ENCODE measurements around the gene OR56B1. TPM values are rescaled to one million over a fixed set of nuclear protein-coding genes. Genes with fewer than 3 reads are reported as not detected.

OR56B1 gene
- total RNA-seq, 2 donors from 2014 or later = not detected

- DNase-seq = no peak
- intact Hi-C loops (cut with DNase I, micrococcal nuclease) = no loop called here
- ATAC-seq = no peak
Measured at GRCh38 chr11:5719703-5720495, 16.3 kb upstream of the OR56B1 start.

DNA sequence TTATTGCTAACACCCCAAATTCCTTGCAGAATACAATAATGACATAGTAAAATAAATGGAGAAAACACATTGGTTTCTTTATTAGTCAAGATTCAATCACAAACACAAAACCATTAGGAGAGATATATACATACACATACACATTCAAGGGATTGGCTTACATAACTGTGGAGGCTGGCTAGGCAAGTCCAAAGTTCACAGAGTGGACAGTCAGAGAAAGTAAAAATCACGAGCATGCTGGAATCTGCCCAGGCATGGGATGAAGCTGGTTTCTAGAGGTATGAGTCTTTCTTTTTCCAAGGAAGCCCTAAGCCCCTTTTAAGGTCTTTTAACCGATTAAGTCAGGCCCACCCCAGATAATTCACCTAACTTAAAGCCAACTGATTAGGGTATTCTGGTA is 13.6 kb upstream of the OR56B1 start:
- DNase-seq (no peak), ATAC-seq (no peak)
- intact Hi-C loops (cut with DNase I, micrococcal nuclease) = no loop called here

DNA sequence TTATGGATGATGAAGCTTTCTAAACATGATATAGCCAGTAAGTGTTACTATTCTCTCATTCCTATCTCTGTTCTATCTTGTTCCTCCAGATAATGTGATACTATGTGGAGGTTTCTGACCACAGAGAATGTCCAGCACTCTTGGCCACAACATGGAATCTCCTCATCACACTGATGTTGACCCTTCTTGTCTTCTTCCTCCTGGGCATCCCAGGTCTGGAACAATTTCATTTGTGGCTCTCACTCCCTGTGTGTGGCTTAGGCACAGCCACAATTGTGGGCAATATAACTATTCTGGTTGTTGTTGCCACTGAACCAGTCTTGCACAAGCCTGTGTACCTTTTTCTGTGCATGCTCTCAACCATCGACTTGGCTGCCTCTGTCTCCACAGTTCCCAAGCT is 9.9 kb upstream of the OR56B1 start:
- intact Hi-C loops (cut with DNase I, micrococcal nuclease) = no loop called here
- ATAC-seq = no peak

GRCh38 chr11:5727691-5728090 is 8.6 kb upstream of the OR56B1 start:
- intact Hi-C loops (cut with DNase I, micrococcal nuclease) = no loop called here
- ATAC-seq = no peak
- DNase-seq = no peak

More for the DNA sequence above, 9.9 kb upstream of the OR56B1 start:
- DNase-seq = no peak

- ATAC-seq (no peak), DNase-seq (no peak)
- intact Hi-C loops (cut with DNase I, micrococcal nuclease) = no loop called here
Measured at GRCh38 chr11:5737091-5737490, 843 bp downstream of the OR56B1 start.

- intact Hi-C loops (cut with DNase I, micrococcal nuclease) = no loop called here
- ATAC-seq (no peak), DNase-seq (no peak)
Measured at GRCh38 chr11:5737670-5738392, 1.6 kb downstream of the OR56B1 start.

DNA sequence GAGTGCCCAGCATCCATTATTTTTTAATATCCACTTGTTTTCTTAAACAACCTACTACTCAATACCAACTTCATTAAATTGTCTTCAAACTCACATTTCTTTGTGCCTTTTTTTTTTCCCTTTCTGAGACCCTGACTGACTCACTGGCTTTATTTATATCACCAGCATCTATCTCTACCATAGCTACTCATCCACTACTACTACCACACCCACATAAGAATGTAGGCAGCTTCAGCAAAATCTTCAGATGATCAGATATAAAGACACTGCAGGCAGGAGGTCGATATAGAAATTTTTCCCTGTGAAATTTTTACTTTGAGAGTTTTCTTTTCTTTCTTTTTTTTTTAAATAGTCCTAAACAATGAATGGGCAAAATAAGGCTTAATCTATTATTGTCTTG is 2.2 kb downstream of the OR56B1 start:
- intact Hi-C loops (cut with DNase I, micrococcal nuclease) = no loop called here
- DNase-seq = no peak
- ATAC-seq = no peak

DNA sequence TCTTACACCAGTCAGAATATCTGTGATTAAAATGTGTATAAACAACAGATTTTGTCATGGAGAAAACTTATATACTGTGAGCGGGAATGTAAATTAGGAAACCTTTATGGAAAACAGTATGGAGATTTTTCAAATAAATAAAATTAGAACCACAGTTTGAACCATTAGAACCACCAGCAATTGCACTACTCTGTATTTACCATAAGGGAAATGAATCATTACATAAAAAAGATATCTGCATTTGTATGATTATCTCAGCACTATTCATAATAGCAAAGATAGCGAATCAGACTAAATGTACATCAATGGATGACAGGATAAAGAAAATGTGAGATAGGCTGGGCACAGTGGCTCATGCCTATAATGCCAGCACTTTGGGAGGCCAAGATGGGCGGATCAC is 10.4 kb downstream of the OR56B1 start:
- intact Hi-C loops (cut with DNase I, micrococcal nuclease) = no loop called here
- no peak for DNase-seq
- ATAC-seq = no peak

- DNase-seq = no peak
- no peak for ATAC-seq
- intact Hi-C loops (cut with DNase I, micrococcal nuclease) = no loop called here
Measured at GRCh38 chr11:5749836-5750235, 13.6 kb downstream of the OR56B1 start.

- intact Hi-C loops (cut with DNase I, micrococcal nuclease) = no loop called here
- ATAC-seq (no peak), DNase-seq (no peak)
Measured at GRCh38 chr11:5753943-5754342, 17.7 kb downstream of the OR56B1 start, which contains the start of gene OR52N4. OR52N4 (plus strand) TSS chr11:5754243; CDS start chr11:5754741, 498 bp downstream.

DNA sequence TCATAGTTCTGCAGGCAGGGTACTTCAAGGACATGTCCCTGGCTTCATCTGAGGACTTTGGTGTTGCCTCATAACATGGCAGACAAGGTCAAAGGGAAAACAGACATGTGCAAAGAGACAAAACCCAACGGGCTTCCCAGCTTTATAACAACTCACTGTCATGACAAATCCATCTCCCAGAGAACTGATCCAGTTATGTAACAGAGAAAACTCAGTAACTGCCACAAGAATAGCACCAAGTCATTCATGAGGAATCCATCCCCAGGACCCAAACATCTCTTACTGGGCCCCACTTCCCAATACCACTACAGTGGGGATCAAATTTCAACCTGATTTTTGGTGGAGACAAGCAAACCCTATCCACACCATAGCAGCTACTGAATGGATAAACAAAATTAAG is 30.8 kb downstream of the OR56B1 start:
- no peak for DNase-seq
- intact Hi-C loops (cut with DNase I, micrococcal nuclease) = no loop called here
- no peak for ATAC-seq

DNA sequence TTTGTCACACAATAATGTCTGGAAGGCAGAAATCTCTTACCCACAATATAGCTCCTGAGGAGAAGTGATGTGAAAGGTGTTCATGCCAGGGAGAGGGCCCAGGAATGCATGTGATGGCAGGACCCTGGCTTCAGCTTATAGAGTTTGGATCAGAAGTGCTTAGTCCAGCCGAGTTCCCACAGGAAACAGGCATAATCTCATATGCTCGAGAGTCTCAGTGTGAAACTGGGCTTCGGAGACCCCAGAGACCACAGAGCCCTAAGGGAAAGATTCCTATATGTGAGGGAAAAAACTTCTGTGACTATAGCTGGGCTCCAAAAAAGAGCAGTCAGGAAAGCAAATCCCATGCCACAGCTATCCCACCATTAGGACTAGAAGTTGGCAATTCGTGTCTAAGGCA is 47.0 kb downstream of the OR56B1 start, which contains the start of gene OR52N5:
Gene OR52N5 (minus strand): TSS at position 101 of the 400 bp plus-strand sequence. CDS start 4,721 bp downstream, outside the sequence.
- no peak for DNase-seq
- ATAC-seq = no peak
- intact Hi-C loops (cut with DNase I, micrococcal nuclease) = no loop called here

Other genes starting within 250 kb of the OR56B1 start
- not detected for gene OR52D1, start 247.8 kb upstream of the OR56B1 start, total RNA-seq
- not detected for gene UBQLN3, start 226.5 kb upstream of the OR56B1 start, total RNA-seq
- gene UBQLNL, start 219.7 kb upstream of the OR56B1 start, total RNA-seq = under 1 TPM; 0.25 to 0.49 TPM
- gene OR52H1, start 187.9 kb upstream of the OR56B1 start, total RNA-seq = under 1 TPM; 0.25 to 0.27 TPM
- gene OR52B6, start 155.6 kb upstream of the OR56B1 start, total RNA-seq = not detected
- 1 to 10 TPM in 1 of 2 donors, under 1 TPM in 1; 0.40 to 1.7 TPM for gene TRIM6, start 139.8 kb upstream of the OR56B1 start, total RNA-seq
- 1 to 10 TPM; 7.9 to 9.8 TPM for gene TRIM34, start 111.4 kb upstream of the OR56B1 start, total RNA-seq
- 10 to 100 TPM; 17.6 TPM for gene TRIM5, start 51.4 kb upstream of the OR56B1 start, total RNA-seq
- gene TRIM22, start 46.7 kb upstream of the OR56B1 start, total RNA-seq = 10 to 100 TPM; 21.0 to 25.2 TPM
- gene OR52N4, start 17.8 kb downstream of the OR56B1 start, total RNA-seq = not detected
- not detected for gene OR52N5, start 46.9 kb downstream of the OR56B1 start, total RNA-seq
- not detected for gene OR52N1, start 54.8 kb downstream of the OR56B1 start, total RNA-seq
- gene OR52N2, start 72.5 kb downstream of the OR56B1 start, total RNA-seq = not detected
- gene OR52E6, start 105.4 kb downstream of the OR56B1 start, total RNA-seq = not detected
- gene OR52E8, start 121.2 kb downstream of the OR56B1 start, total RNA-seq = not detected
- not detected for gene OR52E4, start 144.2 kb downstream of the OR56B1 start, total RNA-seq
- gene OR52E5, start 156.8 kb downstream of the OR56B1 start, total RNA-seq = not detected
- not detected for gene OR56A3, start 205.8 kb downstream of the OR56B1 start, total RNA-seq
- gene OR56A5, start 232.0 kb downstream of the OR56B1 start, total RNA-seq = not detected

Measured in left colon (tissue), 2 donors.